ENCODE results near the gene JUND. TPM values are rescaled to one million over a fixed set of nuclear protein-coding genes. Genes with fewer than 3 reads are reported as not detected.

The JUND gene
- total and polyA plus RNA-seq, 8 donors: 78.6 to 1,659 (median 323) TPM

GRCh38 chr19:18287836-18288772 lies 6.7 kb upstream of the JUND start:
- peak in 1 of 2 donors; percentile 70 for DNase-seq
- WGBS, 5 donors: 42 to 65% (median 49%) methylated on average over 24 to 26 of the region's 26 CpGs
- H3K27ac ChIP-seq: peak overlapping the region in 4 of 5 donors; percentile 60 to 100 (median 61)

GRCh38 chr19:18286973-18287635 lies 5.7 kb upstream of the JUND start:
- no peak for TF ChIP-seq POLR2AphosphoS5 (IDR thresholded peaks at IDR 0.05)
- no peak for TF ChIP-seq CTCF (IDR thresholded peaks at IDR 0.05)
- TF ChIP-seq EP300 (IDR thresholded peaks at IDR 0.05): no peak
- TF ChIP-seq POLR2A (IDR thresholded peaks at IDR 0.05): no peak
- Histone ChIP-seq H3K36me3 (no peaks in the 10 kb centered on the region), H3K4me1 (peaks cover 24 to 57% (median 44%) of the 10 kb centered on the region in 4 donors), H3K9me3 (no peaks in the 10 kb centered on the region), H3K27me3 (no peaks in the 10 kb centered on the region), H3K4me3 (no peak overlapping the region), H3K27ac (peak overlapping the region; percentile 7 to 100 (median 60))
- intact Hi-C loops (cut with DNase I; ENCODE audit: low total_unique reads): no loop called here
- WGBS, 5 donors: 60 to 76% (median 72%) methylated on average over 15 to 21 of the region's 21 CpGs
- DNase-seq: no peak

More at GRCh38 chr19:18287836-18288772, 6.7 kb upstream of the JUND start:
- Histone ChIP-seq H3K36me3 (no peaks in the 10 kb centered on the region), H3K9me3 (no peaks in the 10 kb centered on the region), H3K4me3 (no peak overlapping the region), H3K4me1 (peaks cover 19 to 56% (median 41%) of the 10 kb centered on the region in 4 donors), H3K27me3 (no peaks in the 10 kb centered on the region)
- intact Hi-C loops (cut with DNase I; ENCODE audit: low total_unique reads): no loop called here
- TF ChIP-seq CTCF (IDR thresholded peaks at IDR 0.05) (no peak), POLR2AphosphoS5 (IDR thresholded peaks at IDR 0.05) (no peak), POLR2A (IDR thresholded peaks at IDR 0.05) (no peak)

GRCh38 chr19:18284712-18285360 lies 3.4 kb upstream of the JUND start:
- Histone ChIP-seq H3K27ac (peak overlapping the region; percentile 59 to 81 (median 70)), H3K36me3 (no peaks in the 10 kb centered on the region), H3K4me1 (peaks cover 10 to 42% (median 29%) of the 10 kb centered on the region in 4 donors), H3K9me3 (no peaks in the 10 kb centered on the region), H3K4me3 (no peak overlapping the region), H3K27me3 (no peaks in the 10 kb centered on the region)
- DNase-seq: no peak
- 24 to 43% (median 33%) methylated on average over 12 of the region's 12 CpGs for WGBS, 5 donors
- intact Hi-C loops (cut with DNase I; ENCODE audit: low total_unique reads): no loop called here
- TF ChIP-seq EP300 (IDR thresholded peaks at IDR 0.05): no peak
- no peak for TF ChIP-seq POLR2A (IDR thresholded peaks at IDR 0.05)
- TF ChIP-seq CTCF (IDR thresholded peaks at IDR 0.05): no peak
- no peak for TF ChIP-seq POLR2AphosphoS5 (IDR thresholded peaks at IDR 0.05)

GRCh38 chr19:18283338-18283737 lies 1.9 kb upstream of the JUND start:
- 78 to 97% (median 95%) methylated on average over 5 of the region's 5 CpGs for WGBS, 5 donors
- intact Hi-C loops (cut with DNase I; ENCODE audit: low total_unique reads): no loop called here
- DNase-seq: no peak
- Histone ChIP-seq H3K27ac (peak overlapping the region; percentile 10 to 100 (median 99)), H3K4me3 (no peak overlapping the region), H3K27me3 (no peaks in the 10 kb centered on the region), H3K4me1 (peaks cover 18 to 47% (median 39%) of the 10 kb centered on the region in 4 donors), H3K9me3 (no peaks in the 10 kb centered on the region), H3K36me3 (peaks cover 4 to 9% (median 8%) of the 10 kb centered on the region in 4 donors)
- no peak for TF ChIP-seq CTCF (IDR thresholded peaks at IDR 0.05)
- TF ChIP-seq EP300 (IDR thresholded peaks at IDR 0.05): no peak
- no peak for TF ChIP-seq POLR2A (IDR thresholded peaks at IDR 0.05)
- TF ChIP-seq POLR2AphosphoS5 (IDR thresholded peaks at IDR 0.05): no peak

Data from stomach (tissue), 9 donors.